ENCODE measurements around the gene CLCN7.

CLCN7 gene

DNA sequence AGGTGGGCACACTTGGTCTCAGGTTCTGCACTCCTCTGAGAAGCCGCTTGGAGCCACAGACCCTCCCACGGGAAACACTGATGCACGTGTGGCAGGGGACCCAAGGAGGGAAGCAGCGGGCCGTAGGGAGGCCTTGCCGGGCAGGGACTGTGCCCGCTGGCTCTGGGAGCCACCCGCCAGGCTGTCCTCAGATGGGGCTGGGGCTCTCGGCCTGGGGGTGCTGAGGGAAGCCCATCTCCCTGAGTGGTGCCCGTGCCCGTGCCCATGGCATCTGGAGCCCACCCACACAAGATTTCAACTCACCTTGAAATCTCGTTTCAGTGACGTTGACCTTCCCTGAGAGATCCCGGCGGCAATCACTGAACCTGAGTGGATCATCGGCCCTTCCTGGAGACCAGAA is 17.9 kb downstream of the CLCN7 start:
- TF ChIP-seq, protein P1, sequence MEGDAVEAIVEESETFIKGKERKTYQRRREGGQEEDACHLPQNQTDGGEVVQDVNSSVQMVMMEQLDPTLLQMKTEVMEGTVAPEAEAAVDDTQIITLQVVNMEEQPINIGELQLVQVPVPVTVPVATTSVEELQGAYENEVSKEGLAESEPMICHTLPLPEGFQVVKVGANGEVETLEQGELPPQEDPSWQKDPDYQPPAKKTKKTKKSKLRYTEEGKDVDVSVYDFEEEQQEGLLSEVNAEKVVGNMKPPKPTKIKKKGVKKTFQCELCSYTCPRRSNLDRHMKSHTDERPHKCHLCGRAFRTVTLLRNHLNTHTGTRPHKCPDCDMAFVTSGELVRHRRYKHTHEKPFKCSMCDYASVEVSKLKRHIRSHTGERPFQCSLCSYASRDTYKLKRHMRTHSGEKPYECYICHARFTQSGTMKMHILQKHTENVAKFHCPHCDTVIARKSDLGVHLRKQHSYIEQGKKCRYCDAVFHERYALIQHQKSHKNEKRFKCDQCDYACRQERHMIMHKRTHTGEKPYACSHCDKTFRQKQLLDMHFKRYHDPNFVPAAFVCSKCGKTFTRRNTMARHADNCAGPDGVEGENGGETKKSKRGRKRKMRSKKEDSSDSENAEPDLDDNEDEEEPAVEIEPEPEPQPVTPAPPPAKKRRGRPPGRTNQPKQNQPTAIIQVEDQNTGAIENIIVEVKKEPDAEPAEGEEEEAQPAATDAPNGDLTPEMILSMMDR (IDR thresholded peaks at IDR 0.05; ENCODE audit: low read depth, low read length, missing control alignments) = no peak
- no peak for DNase-seq (ENCODE audit: low read depth)
- H3K4me3 ChIP-seq (ENCODE audit: low read depth, low read length) = no peak overlapping the region

- no peak for DNase-seq (ENCODE audit: low read depth)
- TF ChIP-seq, protein P1 (IDR thresholded peaks at IDR 0.05; ENCODE audit: low read depth, low read length, missing control alignments) = no peak
Observed at GRCh38 chr16:1455190-1456171, 19.3 kb downstream of the CLCN7 start.

GRCh38 chr16:1454561-1454960 is 20.3 kb downstream of the CLCN7 start:
- TF ChIP-seq, protein P1 (IDR thresholded peaks at IDR 0.05; ENCODE audit: low read depth, low read length, missing control alignments) = no peak
- no peak for DNase-seq (ENCODE audit: low read depth)
- no peak overlapping the region for H3K4me3 ChIP-seq (ENCODE audit: low read depth, low read length)

More at GRCh38 chr16:1455190-1456171, 19.3 kb downstream of the CLCN7 start:
- H3K4me3 ChIP-seq (ENCODE audit: low read depth, low read length) = no peak overlapping the region

GRCh38 chr16:1453316-1453715 is 21.5 kb downstream of the CLCN7 start:
- TF ChIP-seq, protein P1 (IDR thresholded peaks at IDR 0.05; ENCODE audit: low read depth, low read length, missing control alignments) = no peak
- DNase-seq (ENCODE audit: low read depth) = no peak
- H3K4me3 ChIP-seq (ENCODE audit: low read depth, low read length) = no peak overlapping the region

DNA sequence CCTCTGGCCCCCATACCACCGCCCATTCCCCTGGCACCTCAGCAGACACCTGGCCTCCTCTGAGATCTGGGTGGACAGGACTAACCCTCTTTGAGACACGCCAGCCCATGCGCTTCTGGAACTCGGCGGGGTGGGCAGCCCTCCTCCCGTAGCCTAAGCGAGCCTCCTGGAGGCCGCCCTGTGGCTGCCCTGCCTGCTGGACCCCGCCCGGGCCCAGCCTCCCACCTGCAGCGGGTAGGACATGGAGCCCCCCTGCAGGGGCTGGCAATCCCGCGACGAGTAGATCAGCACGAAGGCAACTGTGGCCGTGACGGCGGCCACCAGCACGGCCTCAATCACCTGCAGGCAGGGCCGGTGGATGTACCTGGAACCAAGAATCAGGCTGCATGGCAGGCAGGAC is 22.3 kb downstream of the CLCN7 start:
- DNase-seq (ENCODE audit: low read depth) = no peak
- H3K4me3 ChIP-seq (ENCODE audit: low read depth, low read length) = no peak overlapping the region
- TF ChIP-seq, protein P1 (IDR thresholded peaks at IDR 0.05; ENCODE audit: low read depth, low read length, missing control alignments) = no peak

- no peak overlapping the region for H3K4me3 ChIP-seq (ENCODE audit: low read depth, low read length)
- TF ChIP-seq, protein P1 (IDR thresholded peaks at IDR 0.05; ENCODE audit: low read depth, low read length, missing control alignments) = no peak
- DNase-seq (ENCODE audit: low read depth) = no peak
Observed at GRCh38 chr16:1451702-1452392, 23.0 kb downstream of the CLCN7 start.
